NCI-H2227 treated with DMSO at 0.1 percent for 48 hours (cell line): ENCODE data around the gene WNT6.
A peak's percentile ranks its signal among the peaks of the same experiment; 100 is the strongest.

Experiments used
- DNase-seq: peaks from one replicate; lab custom pipeline; 2025; lab: John Stamatoyannopoulos, UW

Gene WNT6

GRCh38 chr2:218893349-218894150 is 33.9 kb downstream of the WNT6 start:
- DNase-seq: no peak

GRCh38 chr2:218894151-218894879 is 34.7 kb downstream of the WNT6 start:
- no peak for DNase-seq

- DNase-seq: no peak
Observed at GRCh38 chr2:218894880-218895157, 35.2 kb downstream of the WNT6 start.

- DNase-seq: no peak
Observed at GRCh38 chr2:218895326-218895725, 35.7 kb downstream of the WNT6 start.

- no peak for DNase-seq
Observed at GRCh38 chr2:218895759-218896500, 36.3 kb downstream of the WNT6 start.

GRCh38 chr2:218896501-218897393 is 37.1 kb downstream of the WNT6 start:
- peak; percentile 82 for DNase-seq

GRCh38 chr2:218897394-218898108 is 37.9 kb downstream of the WNT6 start:
- DNase-seq: peak; percentile 29

- peak; percentile 74 for DNase-seq
Observed at GRCh38 chr2:218898109-218898878, 38.7 kb downstream of the WNT6 start.

GRCh38 chr2:218899147-218899546 is 39.5 kb downstream of the WNT6 start:
- no peak for DNase-seq

DNA sequence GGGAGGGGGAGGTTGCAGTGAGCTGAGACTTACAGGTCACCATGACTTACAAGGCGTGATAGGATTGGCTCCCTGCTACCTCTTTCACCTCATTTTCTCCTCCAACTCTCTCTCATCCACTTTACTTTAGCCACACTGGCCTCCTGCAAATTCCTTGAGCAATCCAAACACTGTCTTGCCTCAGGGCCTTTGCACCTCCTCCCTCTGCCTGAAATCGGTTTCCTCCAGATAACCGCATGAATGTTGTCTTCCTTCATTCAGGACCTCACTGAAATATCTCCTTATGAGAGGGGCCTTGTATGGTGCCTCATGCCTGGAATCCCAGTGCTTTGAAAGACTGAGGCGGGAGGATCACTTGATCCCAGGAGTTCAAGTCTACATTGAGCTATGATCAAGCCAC is 42.8 kb downstream of the WNT6 start:
- DNase-seq: no peak

DNA sequence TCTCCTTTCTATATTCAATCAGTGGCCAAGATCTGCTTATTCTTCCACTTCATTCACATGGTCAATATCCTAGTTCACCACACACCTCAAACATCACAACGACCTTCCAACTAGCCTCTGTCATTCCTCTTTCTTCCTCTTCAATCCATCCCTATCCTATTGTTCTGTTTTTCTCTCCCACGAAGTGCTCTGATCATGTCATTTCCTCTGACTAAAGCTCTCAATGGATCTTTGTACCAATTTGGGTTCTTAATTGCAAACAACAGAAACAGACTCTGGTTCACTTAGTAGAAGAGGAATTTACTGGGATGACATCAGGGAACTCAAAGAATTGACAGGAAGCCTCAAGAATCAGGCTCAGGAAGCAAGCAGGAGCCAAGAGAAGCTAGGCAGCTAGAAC is 44.6 kb downstream of the WNT6 start:
- no peak for DNase-seq

DNA sequence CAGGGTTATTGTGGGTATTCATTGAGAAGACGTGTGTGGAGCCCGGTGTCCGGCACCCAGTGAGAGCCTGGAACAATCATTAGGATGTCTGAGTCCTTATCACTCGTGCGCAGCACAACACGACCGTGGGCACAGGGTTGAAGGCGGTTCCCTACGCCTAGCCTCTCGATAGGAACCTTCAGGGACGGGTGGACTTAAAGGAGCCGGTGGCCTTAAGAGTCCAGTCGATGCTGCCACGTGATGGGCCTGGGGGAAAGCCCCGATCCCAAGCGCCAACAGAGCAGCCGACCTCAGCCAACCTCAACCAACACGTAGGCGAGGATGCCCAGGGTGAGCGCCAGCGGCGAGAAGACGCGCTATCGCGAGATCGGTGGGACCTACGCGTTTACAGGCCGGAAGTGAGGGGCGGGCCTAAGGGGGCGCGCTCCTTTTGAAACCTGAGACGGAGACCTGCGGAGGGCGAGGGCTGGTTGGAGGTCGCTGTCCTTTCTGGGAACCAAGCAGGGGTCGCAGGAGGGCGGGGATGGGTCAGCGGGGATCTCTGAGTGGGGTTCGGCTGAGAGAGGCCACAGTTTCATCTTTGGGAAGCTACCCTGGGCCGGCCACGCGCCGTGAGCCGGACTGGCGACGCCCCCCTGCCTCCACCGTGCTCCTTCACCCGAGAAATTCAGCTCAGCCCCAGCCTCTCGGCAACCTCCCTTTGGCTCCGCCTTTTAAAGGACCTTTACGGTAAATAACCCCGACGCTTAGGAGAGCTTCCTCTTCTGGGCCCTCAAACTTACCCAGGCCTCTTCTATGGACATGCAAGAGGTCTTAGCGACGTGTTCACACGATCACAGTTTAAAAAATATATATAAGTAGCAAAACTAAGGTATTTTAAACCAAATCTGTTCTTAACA is 49.4 kb downstream of the WNT6 start:
- DNase-seq: peak; percentile 97

- DNase-seq: no peak
Observed at GRCh38 chr2:218910741-218911140, 51.1 kb downstream of the WNT6 start.

DNA sequence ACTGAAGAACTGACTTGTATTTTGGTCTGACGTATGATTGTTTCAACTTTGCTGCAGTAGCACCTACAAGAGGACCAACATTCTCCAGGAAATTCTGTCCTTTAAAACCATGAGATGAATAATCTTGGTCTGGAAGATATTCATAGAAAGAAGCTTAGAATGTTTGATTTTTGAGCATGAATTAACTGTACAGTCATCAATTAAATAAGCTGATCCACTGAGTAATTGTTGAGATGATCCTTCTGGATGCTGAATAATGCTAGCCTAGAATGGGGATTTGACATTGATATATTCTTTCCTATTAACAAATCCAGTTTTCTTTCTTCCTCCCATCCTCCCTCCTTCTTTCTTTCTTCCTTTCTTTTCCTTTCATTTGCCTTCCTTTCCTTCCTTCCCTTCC is 60.9 kb downstream of the WNT6 start:
- DNase-seq: no peak
